K562 (cell line): ENCODE measurements around the gene FAM169A. TPM values are rescaled to one million over a fixed set of nuclear protein-coding genes. Genes with fewer than 3 reads are reported as not detected.
"Not testable (repeated sequence)": the region's sequence is repeated elsewhere in the genome, so short reads cannot be mapped to it uniquely, and the experiment has no call there.

ENCODE experiments used
- ATAC-seq: fragments of 200-7000 bp; cut with Tn5 transposase; 3 replicates; pipeline ENCODE4 v1.9.1; 2020; ENCODE audit warnings: moderate library complexity
- BruUV-seq: library from RNA; stranded (reverse); fragments of 400-500 nt; replicated peaks from 2 replicates; lab custom pipeline; 2021; lab: Mats Ljungman, UMichigan
- CTCF ChIA-PET: fragments of 300-600 bp; formaldehyde crosslinking; extraction: SDS; loops from one replicate; lab custom pipeline; 2021; ENCODE audit warnings: low intra/inter-chr PET ratio; lab: Yijun Ruan, JAX
- POLR2A ChIA-PET: fragments of 300-600, 350-650 bp; sonication (Branson Sonifier 250); formaldehyde crosslinking; extraction: SDS; loops from one replicate; lab custom pipeline; 2021; ENCODE audit warnings: antibody characterized with exemption, inconsistent platforms; lab: Yijun Ruan, JAX
- DNase-seq, 4 experiments: peaks; one replicate each; pipeline versions ENCODE4 v3.0.0 to v3.0.0-alpha.2; 2011 to 2018; ENCODE audit warnings: low spot score in 3 of 4, mixed read lengths in 3 of 4; ENCODE audit errors: extremely low read depth in 1 of 4
- FAIRE-seq: peaks from 2 replicates; lab custom pipeline; 2011; peaks lifted over from hg19 to GRCh38; lab: Jason Lieb, UNC
- H2AFZ ChIP-seq: 2 replicates; pipeline ENCODE4 v1.6.0; 2011; ENCODE audit warnings: low read depth, low read length, control low read depth, inconsistent platforms
- H3K27ac ChIP-seq: fragments of 200-600 bp; 3 replicates; pipeline ENCODE4 v1.8.0; 2011; ENCODE audit warnings: low read depth, mild to moderate bottlenecking, control low read depth, inconsistent platforms, low read length, moderate library complexity, mixed read lengths; ENCODE audit errors: extremely low read depth
- H3K27me3 ChIP-seq, 2 experiments: fragments of 300-600 bp in 1 of 2; 2 replicates in 1 of 2; 3 replicates in 1 of 2; pipeline versions ENCODE4 v1.6.0 to v1.8.0; 2011; ENCODE audit warnings: inconsistent platforms in 2 of 2, low read length in 2 of 2, mild to moderate bottlenecking in 1 of 2, mixed read lengths in 1 of 2, moderate library complexity in 1 of 2; ENCODE audit not compliant: control insufficient read depth in 2 of 2, insufficient read depth in 2 of 2
- H3K36me3 ChIP-seq: fragments of 300-600 bp; 3 replicates; pipeline ENCODE4 v1.8.0; 2011; ENCODE audit warnings: mild to moderate bottlenecking, low read length, inconsistent platforms; ENCODE audit not compliant: control insufficient read depth, insufficient read depth
- H3K4me1 ChIP-seq, 2 experiments: fragments of 200-600 bp in 1 of 2; replicated peaks in 1 of 2; 2 replicates in 1 of 2; 3 replicates in 1 of 2; pipeline versions ENCODE4 v1.5.1 to v1.8.0; 2011; ENCODE audit warnings: inconsistent platforms in 2 of 2, low read length in 2 of 2, mild to moderate bottlenecking in 1 of 2, mixed read lengths in 1 of 2, moderate library complexity in 1 of 2; ENCODE audit not compliant: control insufficient read depth in 2 of 2, insufficient read depth in 2 of 2
- H3K4me2 ChIP-seq: 2 replicates; pipeline ENCODE4 v1.6.1; 2011; ENCODE audit warnings: low read length, control low read depth, inconsistent platforms, mixed read lengths; ENCODE audit not compliant: insufficient read depth
- H3K4me3 ChIP-seq: fragments of 200-600 bp; sonication (generic), shearing (Covaris generic); 2 replicates; pipeline ENCODE4 v1.5.1; 2016; ENCODE audit warnings: control low read depth, inconsistent platforms
- H3K79me2 ChIP-seq: fragments of 200-600 bp; 3 replicates; pipeline ENCODE4 v1.8.0; 2011; ENCODE audit warnings: low read length, inconsistent platforms; ENCODE audit not compliant: control insufficient read depth, insufficient read depth
- H3K9ac ChIP-seq, 2 experiments: 2 replicates each; pipeline versions ENCODE4 v1.6.0 to v1.6.1; 2011; ENCODE audit warnings: low read depth in 2 of 2, low read length in 2 of 2, control low read depth in 1 of 2, inconsistent platforms in 1 of 2, mild to moderate bottlenecking in 1 of 2, mixed read lengths in 1 of 2; ENCODE audit not compliant: insufficient read depth in 1 of 2
- H3K9me1 ChIP-seq: one replicate; pipeline ENCODE4 v1.6.0; 2011; ENCODE audit warnings: inconsistent platforms, mild to moderate bottlenecking, low read length, moderate library complexity; ENCODE audit not compliant: control insufficient read depth, insufficient read depth
- H3K9me3 ChIP-seq: replicated peaks from 2 replicates; pipeline ENCODE4 v1.5.1; 2011; ENCODE audit warnings: low read depth, low read length, inconsistent platforms; ENCODE audit not compliant: control insufficient read depth, insufficient read depth
- H4K20me1 ChIP-seq: replicated peaks from 2 replicates; pipeline ENCODE4 v1.6.1; 2011; ENCODE audit warnings: low read length, inconsistent platforms, mixed read lengths; ENCODE audit not compliant: control insufficient read depth, insufficient read depth
- MYNN ChIP-seq, 2 experiments: sonication (generic); formaldehyde crosslinking in 1 of 2; IDR thresholded peaks; 2 replicates each; pipeline versions ENCODE4 v1.5.0 to v1.6.1; 2016 to 2020; ENCODE audit warnings: antibody characterized with exemption in 1 of 2, missing genetic modification reagents in 1 of 2
- ZNF212 ChIP-seq: fragments of 450-650 bp; formaldehyde crosslinking; IDR thresholded peaks from 2 replicates; pipeline ENCODE4 v1.4.0; 2020; ENCODE audit warnings: mild to moderate bottlenecking
- whole genome bisulfite sequencing: fragments of 100-300 bp; shearing (Covaris generic); methylation state at CpG from one replicate; pipeline ENCODE4 v1.1.6; 2016; ENCODE audit warnings: low coverage, mixed read lengths; ENCODE audit not compliant: insufficient coverage; ENCODE audit errors: missing lambda C conversion rate; 5-methylcytosine and 5-hydroxymethylcytosine counted together
- in situ Hi-C: fragments of 300-500 bp; cut with MboI; formaldehyde crosslinking; loops from 4 replicates; pipeline ENCODE4 v1.15.0; 2018; ENCODE audit warnings: inconsistent platforms, mixed read lengths
- intact Hi-C: fragments of 100-400 bp; cut with micrococcal nuclease; formaldehyde crosslinking; loops from 2 replicates; pipeline ENCODE4 v1.14.2; 2022
- polyA plus RNA-seq, 8 experiments: library from polyadenylated mRNA; depleted of rRNA in 4 of 8; stranded (reverse) in 5 of 8; unstranded in 3 of 8; fragments of >200 nt; fragmentation: Nextera tagmentation in 2 of 8; fragmentation: Illumina TruSeq in 1 of 8; extraction: Ambion mirVana in 2 of 8; extraction: Trizol in 1 of 8; gene quantifications; 2 replicates each; pipeline versions ENCODE4 v1.2.1 to v1.2.3, GENCODE V29; 2011 to 2014; ENCODE audit warnings: inconsistent platforms in 1 of 8, missing spikeins in 1 of 8
- total RNA-seq, 7 experiments: library from RNA; depleted of rRNA in 6 of 7; stranded (reverse); fragments of >200 nt in 6 of 7; fragmentation: Illumina TruSeq in 2 of 7; extraction: Trizol in 2 of 7; gene quantifications; 2 replicates each; pipeline versions ENCODE4 v1.2.1 to v1.2.3, GENCODE V29; 2011 to 2021; ENCODE audit warnings: low replicate concordance in 1 of 7

FAM169A gene
- total and polyA plus RNA-seq, 9 of the 15 experiments (the other 6 are each of a cell fraction or from before 2014, with no cell fraction given): 0.01 to 0.04 TPM; not detected in 7

DNA sequence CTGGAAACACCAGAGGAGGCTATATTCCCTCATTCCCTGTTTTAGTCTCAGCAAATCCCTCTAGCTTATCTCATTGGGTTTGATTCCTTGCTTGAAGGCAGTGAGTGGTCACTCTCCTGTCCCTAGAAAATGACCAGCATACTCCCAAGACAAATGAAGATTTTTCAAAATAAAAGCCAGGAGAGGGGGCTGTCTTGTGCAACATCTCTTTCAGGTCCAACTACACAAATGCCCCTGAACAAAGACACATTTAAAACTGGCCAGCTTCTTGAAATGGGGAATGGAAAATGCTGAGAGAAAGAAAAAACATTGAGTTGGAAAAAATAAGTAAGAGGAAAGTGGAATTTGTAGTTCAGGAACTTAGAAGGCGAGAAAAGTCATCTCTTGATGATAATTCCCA is 49.3 kb upstream of the FAM169A start:
- no peak overlapping the region for H3K9ac ChIP-seq
- no peaks in the 10 kb centered on the region for H3K27me3 ChIP-seq
- no TSS peak for BruUV-seq
- TF ChIP-seq ZNF212 (CRISPR knock-in tag) (no peak), MYNN (IDR thresholded peaks at IDR 0.05) (peak; percentile 41; the same call in 1 of the 2 replicates), MYNN (CRISPR knock-in tag; IDR thresholded peaks at IDR 0.05) (no peak)
- H3K9me3 ChIP-seq: no peaks in the 10 kb centered on the region
- no peaks in the 10 kb centered on the region for H4K20me1 ChIP-seq
- ChIA-PET POLR2A (interaction anchor here (0.7 to 1.4 kb wide), 2 partner anchors 15 to 272 kb away, joined by 3 to 4 read pairs; no protein-coding TSS in a partner anchor), CTCF (interaction anchor here (0.8 kb wide), 1 partner anchor 243 kb away, joined by 3 read pairs; no protein-coding TSS in a partner anchor)
- ATAC-seq (no peak), DNase-seq (no peak), FAIRE-seq (no peak)
- no peaks in the 10 kb centered on the region for H3K36me3 ChIP-seq
- no peaks in the 10 kb centered on the region for H3K4me1 ChIP-seq
- H3K4me2 ChIP-seq: no peak overlapping the region
- H3K79me2 ChIP-seq: no peaks in the 10 kb centered on the region
- no peaks in the 10 kb centered on the region for H3K9me1 ChIP-seq
- H3K4me3 ChIP-seq: no peak overlapping the region
- intact Hi-C loops: loop anchor here (5.0 kb wide), 1 partner anchor 148 kb away; the partner anchor contains the start of genes GFM2 and NSA2
- H3K27ac ChIP-seq: no peak overlapping the region
- H2AFZ ChIP-seq: no peak overlapping the region
- WGBS: 0% methylated on average over 1 of the region's 1 CpG
- in situ Hi-C loops: loop anchor here (5.0 to 10.0 kb wide), 2 partner anchors 238 to 1011 kb away; no protein-coding TSS in a partner anchor

DNA sequence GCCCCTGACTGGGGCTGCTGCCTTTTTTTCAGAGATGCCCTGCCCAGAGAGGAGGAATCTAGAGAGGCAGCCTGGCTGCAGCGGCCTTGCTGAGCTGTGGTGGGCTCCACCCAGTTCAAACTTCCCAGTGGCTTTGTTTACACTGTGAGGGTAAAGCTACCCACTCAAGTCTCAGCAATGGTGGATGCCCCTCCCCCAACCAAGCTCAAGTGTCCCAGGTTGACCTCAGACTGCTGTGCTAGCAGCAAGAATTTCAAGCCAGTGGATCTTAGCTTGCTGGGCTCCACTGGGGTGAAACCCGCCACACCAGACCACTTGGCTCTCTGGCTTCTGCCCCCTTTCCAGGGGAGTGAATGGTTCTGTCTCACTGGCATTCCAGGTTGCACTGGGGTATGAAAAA is 45.2 kb upstream of the FAM169A start:
- H2AFZ ChIP-seq, H4K20me1 ChIP-seq, intact Hi-C loops, H3K27ac ChIP-seq, H3K4me2 ChIP-seq, H3K9me3 ChIP-seq, H3K9me1 ChIP-seq, CTCF ChIA-PET, FAIRE-seq, H3K4me3 ChIP-seq, H3K9ac ChIP-seq, DNase-seq, H3K36me3 ChIP-seq, H3K79me2 ChIP-seq, H3K27me3 ChIP-seq, ATAC-seq, H3K4me1 ChIP-seq, POLR2A ChIA-PET, BruUV-seq: not testable (repeated sequence)
- in situ Hi-C loops: loop anchor here (10.0 kb wide), 1 partner anchor 1007 kb away; no protein-coding TSS in a partner anchor
- WGBS: 0% methylated on average over 2 of the region's 2 CpGs

DNA sequence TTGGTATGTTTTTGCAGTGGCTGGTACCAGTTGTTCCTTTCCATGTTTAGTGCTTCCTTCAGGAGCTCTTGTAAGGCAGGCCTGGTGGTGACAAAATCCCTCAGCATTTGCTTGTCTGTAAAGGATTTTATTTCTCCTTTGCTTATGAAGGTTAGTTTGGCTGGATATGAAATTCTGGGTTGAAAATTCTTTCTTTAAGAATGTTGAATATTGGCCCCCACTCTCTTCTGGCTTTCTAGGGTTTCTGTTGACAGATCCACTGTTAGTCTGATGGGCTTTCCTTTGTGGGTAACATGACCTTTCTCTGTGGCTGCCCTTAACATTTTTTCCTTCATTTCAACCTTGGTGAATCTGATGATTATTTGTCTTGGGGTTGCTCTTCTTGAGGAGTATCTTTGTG is 43.7 kb upstream of the FAM169A start:
- BruUV-seq, intact Hi-C loops, H3K4me2 ChIP-seq, H2AFZ ChIP-seq, H3K9ac ChIP-seq, ATAC-seq, H4K20me1 ChIP-seq, CTCF ChIA-PET, H3K4me3 ChIP-seq, DNase-seq, H3K36me3 ChIP-seq, H3K9me1 ChIP-seq, H3K79me2 ChIP-seq, H3K27ac ChIP-seq, POLR2A ChIA-PET, H3K9me3 ChIP-seq, H3K27me3 ChIP-seq, FAIRE-seq, H3K4me1 ChIP-seq: not testable (repeated sequence)
- in situ Hi-C loops: loop anchor here (10.0 kb wide), 1 partner anchor 1005 kb away; no protein-coding TSS in a partner anchor
